Progenitor cell of endocrine pancreas (in vitro differentiated cells): Measurements from ENCODE around the gene PEX6. TPM values are rescaled to one million over a fixed set of nuclear protein-coding genes. Genes with fewer than 3 reads are reported as not detected.
A peak's percentile ranks its signal among the peaks of the same experiment; 100 is the strongest.

Experiments
- DNase-seq: peaks from one replicate; pipeline ENCODE4 v3.0.0; 2021; ENCODE audit warnings: low spot score; ENCODE audit not compliant: unreplicated experiment
- H3K27ac Mint-ChIP-seq: 2 replicates; pipeline ENCODE4 v1.8.0; 2021; ENCODE audit warnings: mild to moderate bottlenecking, moderate library complexity, mixed read lengths
- H3K27me3 Mint-ChIP-seq: 2 replicates; pipeline ENCODE4 v1.8.0; 2021; ENCODE audit warnings: mixed read lengths
- H3K36me3 Mint-ChIP-seq: 2 replicates; pipeline ENCODE4 v1.8.0; 2022; ENCODE audit warnings: mixed read lengths; ENCODE audit not compliant: insufficient read depth
- H3K4me1 Mint-ChIP-seq: 2 replicates; pipeline ENCODE4 v1.8.0; 2021; ENCODE audit warnings: low read depth, mixed read lengths
- H3K4me3 Mint-ChIP-seq: 2 replicates; pipeline ENCODE4 v1.8.0; 2021; ENCODE audit warnings: low read depth, mild to moderate bottlenecking, moderate library complexity, mixed read lengths
- H3K9me3 Mint-ChIP-seq: 2 replicates; pipeline ENCODE4 v1.8.0; 2021; ENCODE audit warnings: low read depth, mixed read lengths
- CTCF ChIP-seq: fragments of 200-600 bp; sonication (generic); IDR thresholded peaks from one replicate; pipeline ENCODE4 v1.5.0; 2021; ENCODE audit warnings: antibody characterized with exemption, mild to moderate bottlenecking; ENCODE audit not compliant: unreplicated experiment
- total RNA-seq: library from RNA; stranded (reverse); gene quantifications from 2 replicates; pipeline ENCODE4 v1.2.1, GENCODE V29; 2021

Gene PEX6
- total RNA-seq, 1 donor from 2014 or later: 32.3 TPM

- Mint-ChIP-seq H3K9me3 (no peaks in the 10 kb centered on the region), H3K36me3 (peaks cover 4% of the 10 kb centered on the region), H3K27me3 (no peaks in the 10 kb centered on the region), H3K27ac (peak overlapping the region; percentile 99), H3K4me3 (peak overlapping the region; percentile 99), H3K4me1 (peaks cover 23% of the 10 kb centered on the region)
- DNase-seq: no peak
- no peak for TF ChIP-seq CTCF
These were observed 49.1 kb downstream of the PEX6 start for GRCh38 chr6:42929821-42930360.

- H3K27me3 Mint-ChIP-seq: no peaks in the 10 kb centered on the region
- TF ChIP-seq CTCF: no peak
- peak; percentile 82 for DNase-seq
- H3K36me3 Mint-ChIP-seq: peaks cover 4% of the 10 kb centered on the region
- peak within 1 kb of the TSS; percentile 99 for H3K4me3 Mint-ChIP-seq
- peak within 1 kb of the TSS; percentile 99 for H3K27ac Mint-ChIP-seq
- no peaks in the 10 kb centered on the region for H3K9me3 Mint-ChIP-seq
- H3K4me1 Mint-ChIP-seq: peaks cover 23% of the 10 kb centered on the region
These were observed 49.8 kb downstream of the PEX6 start, which contains the start of gene CNPY3 for GRCh38 chr6:42928986-42929820. CNPY3 (plus strand) TSS chr6:42929480; CDS start chr6:42929571, 91 bp downstream.

GRCh38 chr6:42925248-42925857 lies 53.6 kb downstream of the PEX6 start:
- no peaks in the 10 kb centered on the region for H3K36me3 Mint-ChIP-seq
- H3K27ac Mint-ChIP-seq: no peak overlapping the region
- H3K4me1 Mint-ChIP-seq: peaks cover 12% of the 10 kb centered on the region
- no peak for DNase-seq
- H3K4me3 Mint-ChIP-seq: no peak overlapping the region
- no peaks in the 10 kb centered on the region for H3K9me3 Mint-ChIP-seq
- no peak for TF ChIP-seq CTCF
- no peaks in the 10 kb centered on the region for H3K27me3 Mint-ChIP-seq

GRCh38 chr6:42923666-42924065 lies 55.3 kb downstream of the PEX6 start:
- peaks cover 3% of the 10 kb centered on the region for H3K4me1 Mint-ChIP-seq
- TF ChIP-seq CTCF: no peak
- DNase-seq: no peak
- H3K9me3 Mint-ChIP-seq: no peaks in the 10 kb centered on the region
- no peaks in the 10 kb centered on the region for H3K36me3 Mint-ChIP-seq
- no peak overlapping the region for H3K4me3 Mint-ChIP-seq
- H3K27me3 Mint-ChIP-seq: no peaks in the 10 kb centered on the region
- no peak overlapping the region for H3K27ac Mint-ChIP-seq

- Mint-ChIP-seq H3K27ac (no peak overlapping the region), H3K4me1 (no peaks in the 10 kb centered on the region), H3K9me3 (no peaks in the 10 kb centered on the region), H3K4me3 (no peak overlapping the region), H3K27me3 (no peaks in the 10 kb centered on the region), H3K36me3 (no peaks in the 10 kb centered on the region)
- no peak for DNase-seq
- no peak for TF ChIP-seq CTCF
These were observed 57.2 kb downstream of the PEX6 start for GRCh38 chr6:42921801-42922200.
